HG03135 (cell line): ENCODE results near the gene CATSPERZ.

Experiments used
- ATAC-seq: cut with Tn5 transposase; IDR thresholded peaks from one replicate; pipeline ENCODE4 v1.9.1; 2021; ENCODE audit warnings: mild to moderate bottlenecking, moderate library complexity; ENCODE audit not compliant: unreplicated experiment

The CATSPERZ gene

DNA sequence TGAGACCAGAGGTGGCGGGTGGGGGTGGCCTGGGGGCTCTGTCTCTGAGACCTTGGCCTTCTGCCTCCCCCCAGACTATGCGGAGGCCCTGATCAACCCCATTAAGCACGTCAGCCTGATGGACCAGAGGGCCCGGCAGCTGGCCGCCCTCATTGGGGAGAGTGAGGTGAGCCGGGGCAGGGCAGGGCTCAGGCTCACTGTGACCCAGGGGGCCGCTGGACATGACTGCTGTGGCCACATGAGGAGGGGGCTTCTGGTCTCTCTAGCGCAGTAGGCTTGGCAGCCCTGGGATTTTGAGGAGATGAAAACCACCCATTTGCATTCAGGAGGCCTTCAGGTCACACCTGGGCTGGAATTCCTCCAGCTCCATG lies 36.2 kb upstream of the CATSPERZ start:
- no peak for ATAC-seq

- ATAC-seq, result no peak
Measured at GRCh38 chr11:64264371-64264852, 35.7 kb upstream of the CATSPERZ start.

DNA sequence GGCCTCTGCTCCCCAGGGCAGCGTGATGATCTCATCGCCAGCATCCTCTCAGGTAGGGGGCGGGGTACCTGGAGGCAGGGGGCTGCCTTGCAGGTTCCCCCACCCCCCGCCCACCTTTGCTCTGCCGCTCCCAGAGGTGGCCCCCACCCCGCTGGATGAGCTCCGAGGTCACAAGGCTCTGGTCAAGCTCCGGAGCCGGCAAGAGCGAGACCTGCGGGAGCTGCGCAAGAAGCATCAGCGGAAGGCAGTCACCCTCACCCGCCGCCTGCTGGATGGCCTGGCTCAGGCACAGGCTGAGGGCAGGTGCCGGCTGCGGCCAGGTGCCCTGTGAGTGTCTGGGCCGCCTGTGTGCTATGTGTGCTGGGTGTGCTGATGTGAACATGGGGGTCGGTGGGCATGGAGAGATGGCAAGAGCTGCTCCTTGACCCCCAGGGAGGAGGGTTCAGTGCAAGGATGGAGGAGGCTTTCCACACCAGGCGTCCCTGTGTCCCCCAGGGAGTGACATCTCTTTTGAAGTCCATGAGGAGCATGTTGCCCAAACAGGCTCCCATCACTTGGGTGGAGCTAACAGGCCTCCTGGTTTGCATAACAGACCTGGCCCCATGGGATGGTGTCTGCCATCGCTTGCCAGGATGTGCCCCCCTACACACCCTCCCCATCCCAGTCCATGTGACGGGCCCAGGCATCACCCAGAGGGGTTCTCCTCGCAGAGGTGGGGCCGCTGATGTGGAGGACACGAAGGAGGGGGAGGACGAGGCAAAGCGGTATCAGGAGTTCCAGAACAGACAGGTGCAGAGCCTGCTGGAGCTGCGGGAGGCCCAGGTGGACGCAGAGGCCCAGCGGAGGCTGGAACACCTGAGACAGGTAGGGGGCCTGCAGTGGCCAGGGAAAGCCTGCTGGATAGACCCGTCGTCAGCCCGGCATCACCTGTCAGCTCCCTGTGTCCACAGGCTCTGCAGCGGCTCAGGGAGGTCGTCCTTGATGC lies 34.7 kb upstream of the CATSPERZ start:
- ATAC-seq, result no peak

GRCh38 chr11:64266339-64266738 lies 33.8 kb upstream of the CATSPERZ start:
- ATAC-seq, result no peak

DNA sequence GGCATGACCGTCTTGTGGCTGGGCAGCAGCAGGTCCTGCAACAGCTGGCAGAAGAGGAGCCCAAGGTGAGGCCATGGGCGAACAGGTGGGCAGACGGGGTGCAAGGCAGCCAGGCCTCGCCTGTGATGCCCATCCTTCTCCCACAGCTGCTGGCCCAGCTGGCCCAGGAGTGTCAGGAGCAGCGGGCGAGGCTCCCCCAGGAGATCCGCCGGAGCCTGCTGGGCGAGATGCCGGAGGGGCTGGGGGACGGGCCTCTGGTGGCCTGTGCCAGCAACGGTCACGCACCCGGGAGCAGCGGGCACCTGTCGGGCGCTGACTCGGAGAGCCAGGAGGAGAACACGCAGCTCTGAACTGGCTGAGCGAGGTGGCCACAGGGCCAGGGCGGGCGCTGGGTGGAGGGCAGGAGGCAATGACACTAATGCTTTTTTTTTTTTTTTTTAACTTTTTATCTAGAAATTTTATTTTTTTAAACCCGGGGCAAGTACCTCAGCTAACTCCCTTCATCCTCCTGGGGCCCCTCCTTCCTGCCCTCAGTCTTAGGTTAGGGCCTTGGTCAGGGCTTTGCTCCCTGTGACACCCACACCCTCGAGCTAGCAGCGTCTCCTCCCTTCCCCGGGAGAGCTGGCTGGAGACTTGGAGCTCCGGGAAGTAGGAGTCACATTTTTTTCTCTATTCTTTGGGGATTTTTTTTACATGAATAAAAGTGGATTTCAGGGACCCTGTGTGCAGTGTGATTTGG lies 32.8 kb upstream of the CATSPERZ start:
- ATAC-seq, result no peak

DNA sequence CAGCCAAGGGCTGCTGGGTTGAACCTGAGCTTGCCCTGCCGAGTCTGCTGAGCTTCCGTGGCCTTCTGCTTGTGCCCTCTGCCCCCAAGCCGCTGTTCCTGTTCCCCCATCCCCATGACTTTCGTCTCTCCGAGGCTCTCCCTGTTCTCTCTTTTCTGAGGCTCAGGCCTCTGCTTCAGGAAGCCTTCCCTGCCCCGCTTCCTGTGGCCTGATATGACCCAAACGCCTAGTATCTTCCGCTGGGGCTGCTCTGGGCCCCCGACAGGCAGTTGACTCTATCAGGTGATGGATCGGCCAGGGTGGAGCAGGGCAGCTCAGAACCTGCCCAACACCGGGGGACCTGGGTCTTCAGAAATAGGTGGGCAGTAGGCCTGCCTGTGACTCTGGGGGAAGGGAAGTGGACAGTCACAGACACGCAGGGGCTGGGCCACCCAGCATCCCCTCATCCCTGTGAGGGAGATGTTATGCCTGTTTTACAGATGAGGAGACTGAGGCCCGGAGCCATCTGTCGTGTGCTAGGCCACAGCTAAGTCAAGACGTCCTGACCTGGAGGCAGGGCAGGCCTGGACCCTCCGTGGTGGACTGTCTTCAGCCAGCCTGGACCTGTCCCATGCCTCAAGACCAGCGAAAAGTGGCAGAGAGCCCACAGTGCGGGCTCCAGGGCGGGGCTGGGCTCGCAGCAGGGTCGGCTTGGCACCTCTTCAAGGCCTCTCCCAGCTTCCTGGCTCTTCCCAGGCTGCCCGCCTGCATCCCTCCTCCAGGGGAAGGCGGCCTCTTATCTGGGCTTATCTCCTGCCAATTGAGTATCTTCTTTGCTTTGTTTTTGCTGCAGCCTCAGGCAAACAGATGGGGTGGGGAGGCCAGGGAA lies 31.9 kb upstream of the CATSPERZ start:
- no peak for ATAC-seq

- ATAC-seq, result peak; percentile 14
Measured at GRCh38 chr11:64268893-64269539, 31.1 kb upstream of the CATSPERZ start.

- peak; percentile 65 for ATAC-seq
Measured at GRCh38 chr11:64269540-64270220, 30.5 kb upstream of the CATSPERZ start.

GRCh38 chr11:64275031-64275800 lies 24.9 kb upstream of the CATSPERZ start:
- no peak for ATAC-seq

DNA sequence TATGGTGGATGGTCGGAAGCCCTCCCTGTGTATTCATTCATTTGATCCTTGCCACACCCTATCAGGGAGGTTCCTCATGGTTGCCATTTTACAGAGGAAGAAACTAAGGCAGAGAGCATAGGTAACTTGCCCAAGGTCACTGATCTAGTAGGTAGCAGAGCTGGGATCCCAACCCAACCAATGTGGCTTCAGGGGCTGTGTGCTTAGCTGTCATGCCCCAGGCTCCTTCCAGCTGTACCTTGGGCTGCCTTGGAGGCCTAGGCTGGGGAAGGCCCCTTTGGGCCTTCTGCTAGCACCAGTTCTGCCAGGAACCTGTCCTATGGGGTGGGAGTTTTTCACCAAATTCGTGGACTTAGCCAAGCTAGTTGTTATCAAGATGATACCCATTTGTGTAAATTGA lies 24.3 kb upstream of the CATSPERZ start:
- ATAC-seq, result no peak

- no peak for ATAC-seq
Measured at GRCh38 chr11:64276653-64277431, 23.3 kb upstream of the CATSPERZ start.

- no peak for ATAC-seq
Measured at GRCh38 chr11:64278576-64279190, 21.5 kb upstream of the CATSPERZ start.

- ATAC-seq, result no peak
Measured at GRCh38 chr11:64281957-64282770, 18.0 kb upstream of the CATSPERZ start.

DNA sequence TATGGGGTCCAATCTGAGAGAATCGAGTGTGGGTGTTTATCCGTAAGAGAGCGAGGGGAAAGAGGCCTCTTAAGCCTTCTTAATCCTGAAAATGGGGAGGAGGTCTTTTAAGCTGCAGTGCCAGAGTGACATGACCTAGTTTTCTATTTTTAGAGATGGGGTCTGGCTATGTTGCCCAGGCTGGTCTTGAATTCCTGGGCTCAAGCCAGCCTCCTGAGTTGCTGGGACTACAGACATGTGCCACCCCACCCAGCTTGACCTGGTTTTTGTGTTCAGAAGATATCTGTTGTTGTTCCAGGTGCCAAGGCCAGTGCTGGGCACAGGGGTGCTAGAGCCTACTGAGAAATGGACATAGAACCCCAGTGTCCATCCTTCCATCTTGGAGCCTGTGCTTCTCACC lies 17.1 kb upstream of the CATSPERZ start:
- no peak for ATAC-seq

DNA sequence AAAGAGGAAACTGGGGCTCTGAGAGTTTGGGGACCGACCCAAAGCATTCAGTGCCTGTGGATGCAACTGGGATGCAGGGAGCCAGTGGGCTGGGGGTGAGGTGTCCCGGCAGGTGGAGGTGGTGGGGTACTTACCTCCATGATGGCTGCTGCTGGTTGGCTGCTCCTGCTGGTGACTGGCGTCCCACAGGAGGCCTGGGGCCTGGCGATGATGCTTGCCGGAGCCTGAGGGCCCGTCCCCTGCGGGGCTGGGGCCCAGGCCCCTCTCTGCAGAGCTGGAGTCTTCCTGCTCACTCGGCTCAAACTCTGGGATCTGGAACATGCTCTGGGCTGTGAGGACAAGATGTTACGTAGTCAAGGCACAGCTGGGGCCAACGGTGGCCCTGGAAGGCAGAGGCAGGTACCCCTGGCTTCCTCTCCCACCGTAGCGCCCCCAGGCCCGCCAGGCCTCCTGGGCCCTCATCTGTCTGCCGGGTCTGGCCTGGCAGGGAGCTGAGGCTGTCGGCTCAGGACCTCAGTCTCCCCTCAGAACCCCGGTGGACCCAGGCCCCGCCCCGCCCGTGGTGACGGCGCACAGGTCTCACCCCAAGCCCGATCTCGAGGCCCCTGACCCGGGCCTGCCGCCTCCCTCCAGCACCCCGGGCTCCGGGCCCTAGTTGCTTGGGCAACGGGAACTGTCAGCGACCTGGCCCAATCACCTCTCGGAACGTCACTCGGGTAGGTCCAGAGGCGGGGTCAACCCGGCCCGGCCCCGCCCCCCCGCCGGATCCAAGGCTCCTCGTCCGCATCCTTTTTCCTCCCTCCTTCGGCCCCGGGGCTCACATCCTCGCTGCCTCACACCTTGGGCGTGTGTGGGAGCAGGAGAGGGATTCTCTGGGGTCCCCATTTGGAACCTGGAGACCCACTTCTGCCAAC lies 15.9 kb upstream of the CATSPERZ start, which contains the start of gene BAD:
Gene BAD, minus strand, starts transcription at position 618 of the 914 bp plus-strand sequence. Its CDS starts 297 bp downstream, at position 321.
- peak; percentile 62 for ATAC-seq
